ENCODE data around the gene EBLN2.
A peak's percentile ranks its signal among the peaks of the same experiment; 100 is the strongest.
"Not testable (repeated sequence)": the region's sequence is repeated elsewhere in the genome, so short reads cannot be mapped to it uniquely, and the experiment has no call there.

Gene EBLN2

DNA sequence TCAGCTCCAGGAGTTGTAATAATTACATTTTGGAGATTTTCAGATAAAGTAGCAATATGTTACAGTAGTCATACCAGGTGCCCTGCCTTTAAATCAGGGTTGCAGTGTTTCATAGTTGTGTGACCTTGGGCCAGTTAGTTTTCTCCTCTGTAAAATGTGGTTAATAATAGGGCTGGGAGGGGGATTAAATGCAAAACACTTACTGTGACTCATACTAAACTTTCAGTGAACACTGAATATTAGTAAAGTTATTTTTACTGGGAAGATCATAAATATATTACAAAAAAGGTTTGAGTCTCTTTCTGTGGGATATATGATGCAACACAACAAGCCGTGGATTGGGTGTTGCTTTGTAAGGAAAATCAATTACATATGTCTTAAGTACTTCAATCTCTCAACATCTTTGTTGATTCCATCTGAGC lies 1.1 kb upstream of the EBLN2 start:
- no peak for DNase-seq (ENCODE audit: low spot score)

DNA sequence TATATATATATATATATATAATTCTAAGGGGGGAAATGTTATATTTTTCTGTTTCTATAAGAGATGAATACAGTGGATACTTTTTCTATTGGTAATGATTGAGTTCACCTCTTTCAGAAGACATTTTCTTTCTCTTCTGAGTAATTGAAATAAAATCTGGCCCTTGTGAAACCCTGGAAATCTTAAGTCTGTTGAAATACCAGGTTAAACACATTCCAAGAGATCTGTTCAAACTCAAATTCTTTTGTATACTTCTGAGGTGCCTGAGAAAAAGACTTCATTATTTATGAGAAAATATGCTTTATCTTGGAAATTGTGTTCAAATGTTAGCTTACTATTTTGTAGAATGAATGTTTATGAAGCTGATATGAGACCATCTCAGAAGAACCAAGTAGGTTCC lies 4.8 kb downstream of the EBLN2 start:
- not testable (repeated sequence) for DNase-seq (ENCODE audit: low spot score)

DNA sequence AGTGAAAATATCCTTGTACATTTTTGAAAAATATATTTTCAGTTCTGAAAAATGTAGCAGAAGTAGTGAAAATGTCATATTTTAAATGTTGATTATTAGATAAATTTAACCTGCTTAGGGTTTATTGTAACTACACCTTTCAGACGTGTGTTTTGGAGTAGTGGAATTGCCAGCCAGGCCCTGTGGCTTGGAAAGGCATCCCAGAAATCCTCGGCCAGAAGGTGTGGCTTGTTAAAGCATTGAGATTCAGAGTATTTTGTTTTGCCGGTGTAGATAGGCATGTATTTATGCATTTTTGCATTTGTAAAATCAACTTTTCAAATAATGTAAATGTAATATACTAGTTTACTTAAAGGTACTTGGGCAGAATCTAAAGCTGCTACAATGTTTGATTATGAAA lies 7.0 kb downstream of the EBLN2 start:
- no peak for DNase-seq (ENCODE audit: low spot score)

DNA sequence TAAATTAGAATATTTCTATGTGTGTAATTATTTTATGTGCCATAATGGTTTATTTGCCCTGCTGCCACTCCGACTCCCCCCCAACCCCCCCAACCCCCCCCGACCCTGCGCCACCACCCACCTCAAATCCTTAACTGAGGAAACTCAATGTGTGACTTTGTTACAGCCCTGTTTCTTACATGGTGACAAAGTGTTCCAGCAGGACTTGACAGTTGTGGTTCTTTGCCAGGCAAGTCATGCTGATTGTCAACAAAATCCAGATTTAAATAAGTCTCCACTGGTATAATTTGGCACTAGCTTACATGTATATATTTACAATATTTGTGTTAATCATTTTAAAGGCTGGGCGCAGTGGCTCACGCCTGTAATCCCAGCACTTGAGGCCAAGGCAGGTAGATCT lies 7.7 kb downstream of the EBLN2 start:
- DNase-seq (ENCODE audit: low spot score), result no peak

DNA sequence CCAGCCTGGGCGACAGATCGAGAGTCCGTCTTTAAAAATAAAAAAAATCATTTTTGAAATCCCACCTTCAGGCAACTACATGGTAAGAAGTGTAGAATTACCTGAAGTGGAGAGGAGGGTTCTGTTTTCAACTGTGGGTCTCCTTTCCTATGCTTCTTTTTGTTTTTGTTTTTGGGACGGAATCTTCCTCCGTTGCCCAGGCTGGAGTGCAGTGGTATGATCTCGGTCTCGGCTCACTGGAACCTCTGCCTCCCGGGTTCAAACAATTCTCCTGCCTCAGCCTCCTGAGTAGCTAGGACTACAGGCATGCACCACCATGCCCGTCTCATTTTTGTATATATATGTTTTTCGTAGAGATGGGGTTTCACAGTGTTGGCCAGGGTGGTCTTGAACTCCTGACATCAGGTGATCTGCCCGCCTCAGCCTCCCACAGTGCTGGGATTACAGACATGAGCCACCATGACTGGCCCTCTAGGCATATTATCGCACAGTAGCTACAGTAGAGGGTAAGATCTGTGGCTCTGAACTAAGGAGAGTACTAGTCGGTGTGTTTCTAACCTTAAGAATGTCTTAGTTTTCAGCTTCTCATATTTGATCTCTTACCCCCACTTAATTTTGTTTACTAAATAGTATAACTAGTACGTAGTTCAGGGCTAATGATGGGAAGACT lies 8.5 kb downstream of the EBLN2 start:
- DNase-seq (ENCODE audit: low spot score), result no peak

DNA sequence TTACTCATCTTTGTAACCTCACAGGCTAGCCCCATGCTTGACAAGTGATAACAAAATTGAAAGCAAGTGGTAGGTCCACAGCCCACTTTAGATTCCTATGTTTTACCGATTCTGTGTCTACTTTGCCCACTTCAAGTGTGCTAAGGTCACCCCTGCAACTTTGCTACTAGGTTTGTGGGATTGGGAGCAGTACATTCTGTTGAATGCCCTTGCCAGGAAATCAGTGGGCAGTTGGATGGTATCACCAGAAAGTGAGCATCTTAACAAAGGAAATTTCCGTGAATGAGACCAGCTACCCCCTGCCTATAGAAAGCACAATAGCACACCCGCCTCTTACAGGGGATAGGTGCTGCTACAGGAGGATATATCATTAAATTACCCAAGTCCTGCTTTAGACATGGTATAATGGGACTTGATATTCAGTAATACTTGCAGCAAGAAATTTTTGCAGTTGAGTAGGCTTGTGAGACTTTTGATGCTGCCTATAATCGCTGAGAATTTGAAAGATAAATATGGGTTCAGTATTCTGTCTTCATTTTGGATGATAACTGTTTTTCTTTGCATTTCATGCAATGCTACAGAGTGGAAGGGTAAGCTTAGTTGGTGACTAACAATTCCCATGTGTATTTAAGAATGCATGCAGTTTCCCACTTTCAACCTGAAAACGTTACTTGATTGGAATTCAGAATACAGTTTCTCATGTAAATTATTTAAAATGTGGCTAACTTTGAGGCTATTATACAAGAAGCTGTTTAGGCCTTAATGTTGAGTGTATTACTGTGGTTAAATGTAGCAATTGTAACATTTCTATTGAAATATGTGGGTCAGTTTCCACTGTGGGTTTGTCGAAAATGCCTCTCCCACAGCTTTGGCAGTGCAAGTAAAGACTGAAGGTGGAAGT lies 9.5 kb downstream of the EBLN2 start:
- DNase-seq (ENCODE audit: low spot score), result no peak

DNA sequence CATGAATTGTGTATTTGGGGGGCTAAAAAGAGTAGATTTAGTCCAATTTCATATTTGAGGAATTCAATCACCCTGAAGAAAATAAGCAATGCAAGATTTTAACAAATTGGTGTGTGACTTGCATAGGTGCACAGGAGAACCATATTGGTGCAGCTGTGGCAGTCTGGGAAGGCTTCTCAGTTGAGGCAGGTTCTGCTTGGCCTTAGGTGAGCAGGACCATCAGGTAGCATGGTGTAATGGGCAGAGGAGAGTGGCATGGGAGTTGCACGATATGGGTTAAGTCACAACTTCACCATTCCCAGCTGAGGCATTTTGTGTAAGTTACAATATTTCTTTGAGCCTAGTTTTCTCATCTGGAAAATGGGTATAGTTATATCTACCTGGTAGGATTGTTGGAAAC lies 10.5 kb downstream of the EBLN2 start:
- DNase-seq (ENCODE audit: low spot score), result no peak

DNA sequence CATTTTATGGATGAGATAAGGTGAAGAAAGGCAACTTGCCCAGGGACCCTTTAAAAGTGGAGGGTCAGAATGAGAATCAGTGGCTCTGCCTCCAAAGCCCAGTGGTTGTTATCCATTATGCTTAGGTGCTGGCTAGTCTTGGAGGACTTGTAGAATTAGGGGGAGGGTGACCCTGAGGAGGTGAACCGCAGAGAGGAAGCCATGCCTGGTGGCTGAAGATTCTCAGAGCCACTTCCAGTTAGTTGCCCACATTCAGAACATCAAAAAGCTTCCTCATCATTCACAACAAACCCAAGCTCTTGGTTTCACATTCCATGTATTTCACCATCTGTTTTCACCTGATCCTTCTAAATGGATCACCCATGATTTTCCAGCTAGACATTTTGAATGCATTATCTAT lies 11.2 kb downstream of the EBLN2 start:
- DNase-seq (ENCODE audit: low spot score), result no peak

DNA sequence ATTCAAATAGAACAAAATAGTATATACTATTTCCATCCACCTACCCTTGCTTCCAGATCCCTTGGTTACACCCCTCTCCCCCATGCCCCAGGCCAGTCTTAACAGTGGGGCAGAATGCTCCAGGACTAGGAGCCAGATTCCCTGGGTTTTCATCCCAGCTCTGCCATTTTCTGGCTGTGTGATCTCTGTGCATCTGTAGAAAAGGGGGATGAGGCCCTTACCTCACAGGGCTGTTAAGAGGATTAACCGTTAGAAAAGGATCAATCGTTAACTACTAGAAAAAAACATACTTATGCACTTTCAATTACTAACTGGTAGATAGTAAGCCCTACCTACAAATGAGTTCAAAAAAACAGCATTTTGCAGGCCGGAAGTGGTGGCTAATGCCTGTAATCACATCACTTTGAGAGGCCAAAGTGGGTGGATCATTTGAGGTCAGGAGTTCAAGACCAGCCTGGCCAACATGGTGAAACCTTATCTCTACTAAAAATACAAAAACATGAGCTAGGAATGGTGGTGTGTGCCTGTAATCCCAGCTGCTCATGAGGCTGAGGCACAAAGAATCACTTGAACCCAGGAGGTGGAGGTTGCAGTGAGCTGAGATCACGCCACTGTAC lies 11.7 kb downstream of the EBLN2 start:
- no peak for DNase-seq (ENCODE audit: low spot score)

DNA sequence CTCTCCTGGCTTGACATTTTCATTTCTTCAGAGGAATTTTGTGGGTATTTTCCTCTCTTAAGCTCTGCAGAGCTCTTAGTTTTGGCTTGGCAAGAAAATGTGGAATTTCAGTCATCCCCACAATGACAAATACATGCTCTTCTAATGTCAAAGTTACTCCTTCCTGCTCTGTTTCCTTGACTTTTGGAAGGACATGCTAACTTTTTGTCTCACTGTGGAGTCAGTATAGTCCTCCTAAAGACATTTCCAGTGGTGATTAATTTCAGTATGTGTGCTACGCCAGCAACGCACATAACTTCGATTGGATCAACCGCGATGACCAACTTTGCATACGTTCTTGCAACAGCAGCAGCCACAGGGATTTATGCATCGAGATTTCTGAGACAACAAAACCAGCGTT lies 13.3 kb downstream of the EBLN2 start:
- no peak for DNase-seq (ENCODE audit: low spot score)

DNA sequence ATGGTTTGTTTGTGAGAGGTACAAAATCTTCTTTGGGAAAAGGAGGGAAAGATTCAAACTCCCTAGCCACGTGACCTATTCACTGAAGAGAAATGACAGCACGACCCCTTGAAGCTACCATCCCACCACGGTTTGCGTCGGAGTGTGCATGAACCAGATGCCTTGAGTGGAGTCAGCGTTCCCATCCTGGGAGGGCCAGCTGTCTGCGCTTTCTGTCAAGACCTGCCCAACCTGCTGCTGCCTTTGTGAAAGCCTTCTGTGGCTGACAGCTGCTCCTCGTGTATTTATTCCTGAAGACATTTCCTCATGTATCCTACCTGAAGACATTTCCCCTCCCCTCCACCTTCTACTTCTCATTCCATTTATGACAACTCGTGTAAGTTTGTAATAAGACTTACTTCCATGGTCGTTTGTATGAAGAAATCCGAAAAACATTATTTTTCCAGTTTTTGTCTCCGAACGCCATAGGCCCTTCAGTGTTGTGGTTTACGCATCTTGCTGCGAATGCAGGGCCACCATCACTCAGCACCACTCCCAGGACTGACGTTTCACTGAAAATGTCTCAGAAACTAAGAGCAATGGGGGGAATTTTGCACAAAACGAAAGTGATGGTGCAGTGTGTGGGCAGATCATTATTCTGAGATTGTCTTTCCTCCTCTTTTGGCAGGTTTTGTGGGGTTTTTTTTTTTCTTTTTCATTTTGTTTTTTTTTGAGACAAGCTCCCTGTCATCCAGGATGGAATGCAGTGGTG lies 18.9 kb downstream of the EBLN2 start:
- DNase-seq (ENCODE audit: low spot score), result no peak

DNA sequence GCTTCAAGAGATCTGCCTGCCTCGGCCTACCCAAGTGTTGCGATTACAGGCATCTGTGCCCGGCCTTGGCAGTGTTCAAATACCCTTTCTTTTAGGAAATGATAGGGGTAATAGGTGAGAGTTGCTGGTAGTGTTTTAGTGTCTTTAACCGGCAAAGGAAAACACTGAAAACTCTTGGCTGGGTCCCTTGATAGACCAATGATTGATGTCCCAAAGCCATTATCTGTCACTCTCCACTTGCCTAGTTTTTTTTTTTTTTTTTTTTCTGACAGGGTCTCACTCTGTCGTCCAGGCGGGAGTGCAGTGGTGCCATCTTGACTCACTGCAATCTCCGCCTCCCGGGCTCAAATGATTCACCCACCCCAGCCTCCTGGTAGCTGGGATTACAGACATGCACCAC lies 19.7 kb downstream of the EBLN2 start:
- DNase-seq (ENCODE audit: low spot score), result no peak

DNA sequence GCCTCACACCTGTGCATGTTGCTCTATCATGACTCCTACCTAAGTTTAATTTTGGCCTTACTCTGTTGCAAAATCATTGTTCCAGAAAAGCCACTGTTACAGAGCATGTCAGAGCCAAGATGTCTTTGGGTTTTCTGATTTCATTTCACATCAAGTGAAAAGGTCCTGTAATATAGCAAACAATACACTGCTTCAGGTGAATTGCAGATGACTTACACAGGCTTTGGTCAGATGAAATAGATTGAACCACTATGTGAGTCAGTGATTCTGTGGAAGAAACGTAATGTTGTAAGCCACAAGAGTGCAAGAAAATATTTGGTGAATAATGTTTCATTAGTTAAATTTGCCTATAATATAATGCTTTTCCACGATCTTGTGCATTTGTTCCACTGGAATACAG lies 22.7 kb downstream of the EBLN2 start:
- DNase-seq (ENCODE audit: low spot score), result no peak

DNA sequence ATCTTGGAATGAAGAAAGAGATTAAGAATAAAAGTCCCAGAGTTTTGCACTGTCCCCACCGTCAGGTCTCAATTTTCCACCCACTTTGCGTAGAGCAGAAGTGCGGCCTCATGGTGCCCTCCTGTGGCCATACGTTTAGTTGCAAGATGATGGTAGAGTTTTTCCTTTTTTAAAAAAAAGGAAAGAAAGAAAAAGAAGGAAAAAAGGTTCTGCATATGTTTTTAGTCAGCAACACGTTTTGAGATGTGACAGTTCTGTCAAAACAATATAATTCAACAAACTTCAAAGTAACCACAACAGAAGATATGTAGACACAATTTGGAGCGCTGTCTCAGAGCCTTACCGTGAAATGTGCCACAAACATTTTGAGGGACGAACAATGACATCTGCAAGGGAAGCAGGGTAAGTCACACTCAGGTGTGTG lies 24.6 kb downstream of the EBLN2 start:
- peak; percentile 37 for DNase-seq (ENCODE audit: low spot score)

DNA sequence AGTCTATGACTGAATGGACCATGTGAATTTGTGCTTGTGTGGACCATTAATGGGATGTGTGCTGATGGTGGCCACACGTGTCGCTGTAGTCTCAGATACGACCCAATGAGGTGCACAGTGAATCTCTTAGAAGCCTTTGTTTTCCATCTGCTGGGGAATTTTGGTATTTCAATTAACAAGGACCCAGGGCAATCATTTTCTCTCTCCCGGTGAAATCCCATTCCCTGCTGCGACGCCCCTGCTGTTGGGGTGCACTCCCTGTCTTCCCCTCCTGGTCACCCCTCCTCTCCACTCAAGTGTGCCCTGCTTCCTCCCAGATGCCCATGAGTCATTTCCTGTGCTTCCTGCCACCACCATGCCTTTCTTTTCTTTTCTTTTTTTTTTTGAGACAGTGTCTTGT lies 32.7 kb downstream of the EBLN2 start:
- no peak for DNase-seq (ENCODE audit: low spot score)

DNA sequence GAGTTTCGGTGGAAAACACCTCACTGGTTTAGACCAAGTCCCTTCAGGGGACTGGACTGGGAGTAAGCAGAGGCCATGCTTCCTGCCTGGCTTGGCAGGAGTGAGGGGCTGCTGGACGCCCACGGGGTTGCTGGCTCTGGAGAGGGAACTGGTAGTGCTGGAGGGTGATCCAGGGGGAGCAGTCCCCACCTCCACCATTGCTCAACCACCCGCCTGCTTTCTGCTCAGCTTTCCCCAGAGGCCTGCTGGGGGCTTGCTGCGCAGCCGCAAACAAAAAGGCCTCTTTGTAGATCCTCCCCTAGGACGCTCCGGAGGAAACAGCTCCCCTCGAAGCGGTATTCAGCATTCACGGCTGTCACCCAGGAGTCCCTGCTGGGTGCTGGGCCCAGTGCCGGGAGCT lies 33.5 kb downstream of the EBLN2 start:
- DNase-seq (ENCODE audit: low spot score), result no peak

DNA sequence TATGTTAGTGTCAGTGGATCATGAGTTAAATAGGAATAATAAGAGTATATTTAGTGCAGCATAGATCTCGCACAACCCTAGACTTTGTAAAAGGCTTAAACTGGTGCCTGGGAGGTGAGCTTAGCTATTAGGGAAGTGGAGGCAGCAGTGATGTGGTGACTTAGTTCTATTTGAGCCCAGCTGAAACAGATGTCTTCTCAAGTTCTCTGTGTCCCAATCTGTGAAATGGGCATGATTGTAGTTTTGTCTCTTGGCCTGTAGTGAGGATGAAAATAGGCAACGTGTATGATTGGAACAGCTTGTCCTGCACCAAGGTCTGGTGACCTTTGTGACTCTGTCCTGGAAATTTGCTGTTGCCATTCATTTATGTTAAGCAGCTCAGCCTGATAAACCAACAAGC lies 34.7 kb downstream of the EBLN2 start:
- no peak for DNase-seq (ENCODE audit: low spot score)

DNA sequence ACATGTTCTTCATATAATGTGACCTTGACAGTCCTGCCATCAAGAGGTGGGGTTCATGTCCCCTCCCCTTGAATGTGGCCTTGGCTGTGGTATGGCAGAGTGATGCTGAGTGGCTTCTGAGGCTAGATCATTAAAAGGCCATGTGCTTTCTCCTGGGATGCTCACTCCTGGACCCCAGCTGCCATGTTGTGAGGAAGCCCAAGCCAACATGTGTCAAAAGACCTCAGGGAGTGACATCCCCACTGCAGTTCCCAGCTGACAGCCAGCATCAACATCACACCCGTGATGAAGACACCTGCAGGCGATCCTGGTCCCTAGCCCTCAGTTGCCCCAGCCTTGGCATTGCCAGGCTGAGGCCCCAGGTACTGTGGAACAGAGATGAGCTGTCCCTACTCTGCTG lies 36.6 kb downstream of the EBLN2 start:
- DNase-seq (ENCODE audit: low spot score), result no peak

DNA sequence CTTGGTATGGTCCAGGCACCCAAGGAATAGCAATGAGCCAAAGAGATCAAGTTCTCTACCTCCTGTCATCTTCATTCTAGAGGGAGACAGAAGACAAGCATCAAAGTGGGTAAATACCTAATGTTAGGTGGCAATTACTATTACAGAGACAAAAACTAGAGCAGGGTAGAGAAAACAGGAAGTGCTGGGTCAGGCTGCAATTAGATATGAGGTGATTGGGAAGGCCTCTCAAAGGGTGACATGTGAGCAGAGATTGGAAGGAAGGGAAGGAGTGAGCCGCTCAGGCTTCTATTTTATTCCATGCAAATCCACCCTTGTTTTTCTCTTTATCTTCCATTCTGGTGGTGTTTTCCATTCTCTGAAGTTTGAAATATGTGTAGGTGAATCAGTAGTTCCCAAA lies 37.4 kb downstream of the EBLN2 start:
- DNase-seq (ENCODE audit: low spot score), result no peak

DNA sequence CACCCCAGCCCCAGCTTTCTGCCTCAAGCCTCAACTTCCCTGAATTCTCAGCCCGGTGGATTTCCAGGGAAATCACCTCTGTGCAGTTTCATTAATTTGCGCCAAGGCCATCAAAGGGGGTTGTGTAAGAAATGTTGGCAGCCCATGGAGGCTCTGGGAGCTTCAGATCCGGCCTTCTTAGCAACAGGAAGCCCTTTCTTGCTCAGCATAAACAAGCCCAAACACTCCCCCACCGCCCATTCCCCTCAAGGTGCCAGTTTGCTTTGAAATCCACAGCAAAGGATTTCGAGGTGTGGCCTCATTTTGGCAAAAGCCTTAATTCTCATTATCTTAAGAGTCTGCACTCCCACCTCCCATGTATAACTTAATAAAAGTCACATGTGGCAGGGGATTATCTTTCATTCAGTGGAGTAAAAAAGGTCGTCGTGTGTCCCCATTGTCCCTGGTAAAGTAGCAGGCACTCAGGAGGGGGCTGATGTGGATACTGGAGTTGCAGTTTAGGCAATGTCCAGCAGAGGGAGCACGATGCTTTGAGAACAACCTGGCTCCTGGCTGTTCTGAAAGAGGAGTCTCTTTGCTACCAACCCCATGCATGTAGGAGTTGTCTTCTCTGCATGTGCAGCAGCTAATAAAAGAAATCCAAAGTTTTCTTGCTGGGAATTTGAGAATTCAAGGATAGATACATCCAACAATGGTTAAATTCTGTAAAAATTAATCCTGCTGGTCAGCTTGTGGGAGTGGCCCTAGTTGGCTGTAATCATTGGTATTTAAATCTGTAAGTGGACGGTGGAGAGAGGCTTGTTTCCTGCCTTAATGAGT lies 39.5 kb downstream of the EBLN2 start:
- peak; percentile 91 for DNase-seq (ENCODE audit: low spot score)

DNA sequence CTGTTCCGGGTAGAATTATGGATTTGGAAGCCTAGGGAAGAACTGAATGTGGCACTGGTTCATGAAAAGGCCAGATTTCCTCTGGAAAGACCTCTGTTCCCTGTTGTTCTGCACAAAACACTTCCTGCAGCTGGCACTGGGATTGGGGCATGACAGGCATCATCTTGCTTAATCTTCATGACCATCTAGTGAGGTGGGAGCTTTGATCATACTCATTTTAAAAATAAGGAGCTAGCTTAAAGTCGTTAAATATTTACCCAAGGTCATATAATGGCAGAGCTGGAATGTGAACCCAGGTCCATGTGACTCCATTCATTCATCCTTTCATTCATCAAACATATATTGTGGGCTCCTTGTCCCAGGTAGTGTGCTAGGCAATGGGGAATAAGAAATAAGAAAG lies 40.4 kb downstream of the EBLN2 start:
- DNase-seq (ENCODE audit: low spot score), result no peak

DNA sequence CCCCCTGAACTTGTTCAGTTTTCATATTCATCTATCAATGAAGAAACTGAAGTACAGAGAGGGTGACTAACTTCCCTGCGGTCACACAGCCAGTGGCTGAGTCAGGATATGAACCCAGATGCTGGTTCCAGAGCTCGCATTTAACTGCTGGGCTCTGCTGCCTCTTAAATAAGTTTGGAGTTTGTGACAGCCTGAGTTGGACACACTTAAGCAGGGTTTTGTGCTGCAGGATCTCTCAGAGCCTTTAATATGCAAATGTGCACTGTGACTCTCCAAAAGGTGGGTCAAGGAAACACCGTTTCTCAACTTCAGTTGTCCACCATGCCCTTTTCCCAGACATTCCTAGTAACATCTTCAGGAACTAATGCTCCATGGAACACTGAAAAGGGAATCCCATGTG lies 45.8 kb downstream of the EBLN2 start:
- DNase-seq (ENCODE audit: low spot score), result no peak

All from pons (tissue), 1 donor.